ENCODE results near the gene LARP6.

Gene LARP6

DNA sequence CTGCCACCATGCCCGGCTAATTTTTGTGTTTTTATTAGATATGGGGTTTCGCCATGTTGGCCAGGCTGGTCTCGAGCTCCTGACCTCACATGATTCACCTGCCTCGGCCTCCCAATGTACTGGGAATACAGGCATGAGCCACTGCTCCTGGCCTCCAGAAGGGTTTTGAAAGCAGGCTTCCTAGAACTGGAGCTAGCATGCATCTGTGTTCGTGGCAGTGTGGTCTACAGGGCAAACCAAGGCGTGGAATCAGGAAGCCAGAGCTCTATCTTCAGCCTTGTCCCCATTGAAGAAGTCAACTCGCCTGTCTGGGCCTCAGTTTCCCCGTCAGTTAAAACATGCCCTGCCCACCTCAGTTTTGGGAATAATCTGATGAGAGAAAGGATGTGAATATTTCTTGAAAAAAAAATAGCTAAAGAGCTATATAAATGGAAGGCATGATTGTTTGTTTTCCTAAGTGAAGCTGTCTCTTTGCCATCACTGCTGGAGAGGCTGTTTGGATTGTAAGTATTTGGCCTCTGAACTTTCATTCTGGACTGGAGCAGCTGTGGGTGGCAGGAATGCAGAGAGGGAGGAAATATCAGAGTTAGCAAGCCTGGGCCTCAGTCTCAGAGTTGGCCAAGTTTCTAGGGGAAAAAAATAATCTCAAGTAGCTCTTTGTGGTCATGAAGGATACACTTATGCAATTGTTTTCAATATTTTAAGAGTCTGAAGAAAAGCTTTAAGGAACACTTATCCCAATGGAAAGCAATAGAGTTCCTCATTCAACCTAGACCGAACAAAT, 54.1 kb downstream of the LARP6 start:
- no peak for DNase-seq (ENCODE audit: extremely low read depth, insufficient read length)
- TF ChIP-seq, protein P1, sequence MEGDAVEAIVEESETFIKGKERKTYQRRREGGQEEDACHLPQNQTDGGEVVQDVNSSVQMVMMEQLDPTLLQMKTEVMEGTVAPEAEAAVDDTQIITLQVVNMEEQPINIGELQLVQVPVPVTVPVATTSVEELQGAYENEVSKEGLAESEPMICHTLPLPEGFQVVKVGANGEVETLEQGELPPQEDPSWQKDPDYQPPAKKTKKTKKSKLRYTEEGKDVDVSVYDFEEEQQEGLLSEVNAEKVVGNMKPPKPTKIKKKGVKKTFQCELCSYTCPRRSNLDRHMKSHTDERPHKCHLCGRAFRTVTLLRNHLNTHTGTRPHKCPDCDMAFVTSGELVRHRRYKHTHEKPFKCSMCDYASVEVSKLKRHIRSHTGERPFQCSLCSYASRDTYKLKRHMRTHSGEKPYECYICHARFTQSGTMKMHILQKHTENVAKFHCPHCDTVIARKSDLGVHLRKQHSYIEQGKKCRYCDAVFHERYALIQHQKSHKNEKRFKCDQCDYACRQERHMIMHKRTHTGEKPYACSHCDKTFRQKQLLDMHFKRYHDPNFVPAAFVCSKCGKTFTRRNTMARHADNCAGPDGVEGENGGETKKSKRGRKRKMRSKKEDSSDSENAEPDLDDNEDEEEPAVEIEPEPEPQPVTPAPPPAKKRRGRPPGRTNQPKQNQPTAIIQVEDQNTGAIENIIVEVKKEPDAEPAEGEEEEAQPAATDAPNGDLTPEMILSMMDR (IDR thresholded peaks at IDR 0.05; ENCODE audit: insufficient read depth, low read length, poor library complexity, severe bottlenecking) = no peak
- peaks cover 1% of the 10 kb centered on the region; the same call in 1 of the 2 replicates for H3K27me3 ChIP-seq (replicated peaks; ENCODE audit: control insufficient read depth, insufficient read depth, low read length)
- no peak overlapping the region for H3K4me3 ChIP-seq (replicated peaks; ENCODE audit: low read depth, low read length)
- H3K36me3 ChIP-seq (ENCODE audit: control insufficient read depth, insufficient read depth, low read length) = no peaks in the 10 kb centered on the region

DNA sequence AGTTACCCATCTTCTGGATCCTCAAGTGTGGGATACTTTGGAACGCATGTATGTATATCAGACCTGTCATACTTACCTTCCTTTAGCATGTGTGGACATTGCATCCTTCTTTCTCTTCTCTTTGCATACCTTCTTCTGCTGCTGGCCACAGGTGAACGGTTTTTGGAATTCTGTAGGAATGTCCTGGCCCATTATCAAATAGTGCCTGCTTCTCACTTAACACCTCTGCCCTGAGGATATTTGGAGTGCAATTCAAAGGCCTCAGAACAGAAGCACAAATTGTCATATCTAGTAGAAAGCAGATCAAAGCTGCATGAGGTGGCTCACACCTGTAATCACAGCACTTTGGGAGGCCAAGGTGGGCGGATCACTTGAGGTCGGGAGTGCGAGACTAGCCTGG, 56.5 kb downstream of the LARP6 start:
- H3K27me3 ChIP-seq (replicated peaks; ENCODE audit: control insufficient read depth, insufficient read depth, low read length) = peaks cover 1% of the 10 kb centered on the region; the same call in 1 of the 2 replicates
- H3K36me3 ChIP-seq (ENCODE audit: control insufficient read depth, insufficient read depth, low read length) = no peaks in the 10 kb centered on the region
- TF ChIP-seq, protein P1 (IDR thresholded peaks at IDR 0.05; ENCODE audit: insufficient read depth, low read length, poor library complexity, severe bottlenecking) = no peak
- H3K4me3 ChIP-seq (replicated peaks; ENCODE audit: low read depth, low read length) = no peak overlapping the region
- no peak for DNase-seq (ENCODE audit: extremely low read depth, insufficient read length)

DNA sequence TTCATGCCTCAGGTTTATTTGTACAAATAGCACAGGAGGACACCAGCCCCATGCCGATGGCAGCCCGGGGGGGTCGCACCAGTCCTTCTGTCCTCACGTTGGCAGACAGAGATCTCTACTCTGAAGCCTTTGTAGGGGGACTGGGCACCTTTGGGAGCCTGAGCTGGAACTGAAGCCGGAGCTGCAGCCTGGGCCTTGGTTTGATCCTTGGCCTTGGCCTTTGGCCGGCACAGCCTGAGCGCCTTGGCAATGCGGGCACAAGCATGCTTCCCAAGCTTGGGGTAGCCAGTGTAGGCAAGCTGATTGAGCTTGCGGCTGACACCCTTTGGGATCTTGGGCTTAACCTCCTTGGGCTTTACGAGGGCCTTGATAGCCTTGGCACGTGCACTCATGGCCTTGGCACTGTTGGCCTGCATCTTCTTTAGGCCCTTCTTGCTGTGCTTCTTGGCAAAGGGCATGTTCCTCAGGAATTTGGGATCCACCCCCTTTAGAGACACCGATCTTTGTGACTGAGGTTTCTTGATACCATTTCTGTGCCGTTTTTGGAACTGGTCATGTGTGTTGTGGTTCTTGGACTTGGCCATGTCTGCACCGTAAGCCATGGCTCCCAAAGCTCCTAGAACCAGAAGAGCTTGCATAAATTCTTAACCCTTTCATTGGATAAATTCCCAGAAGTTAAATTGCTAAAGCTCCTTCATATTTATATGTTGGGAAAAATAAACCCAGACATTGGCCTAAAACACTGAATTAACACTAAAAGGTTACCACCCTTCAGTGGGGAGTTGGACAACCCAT, 57.2 kb downstream of the LARP6 start:
- no peak for DNase-seq (ENCODE audit: extremely low read depth, insufficient read length)
- Histone ChIP-seq H3K36me3 (ENCODE audit: control insufficient read depth, insufficient read depth, low read length) (no peaks in the 10 kb centered on the region), H3K27me3 (replicated peaks; ENCODE audit: control insufficient read depth, insufficient read depth, low read length) (peaks cover 1% of the 10 kb centered on the region; the same call in 1 of the 2 replicates), H3K4me3 (replicated peaks; ENCODE audit: low read depth, low read length) (no peak overlapping the region)
- TF ChIP-seq, protein P1 (IDR thresholded peaks at IDR 0.05; ENCODE audit: insufficient read depth, low read length, poor library complexity, severe bottlenecking) = no peak

DNA sequence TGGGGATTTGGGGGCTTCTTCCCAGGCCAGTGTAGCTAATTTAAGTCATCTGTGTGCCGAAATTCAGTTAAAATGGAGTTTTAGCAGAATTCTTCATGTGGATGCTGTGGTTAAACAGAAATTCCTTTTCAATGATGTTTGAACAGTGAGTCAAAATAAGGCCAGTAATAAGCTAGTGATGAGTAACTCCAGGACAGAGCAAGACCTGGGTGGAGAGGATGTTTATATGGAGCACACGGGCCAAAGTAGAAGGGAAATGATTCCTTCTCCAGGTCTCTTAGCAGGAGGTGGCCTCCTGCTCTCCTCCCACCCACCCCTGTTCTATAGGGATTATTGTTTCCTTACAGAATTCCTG, 58.7 kb downstream of the LARP6 start:
- no peak overlapping the region for H3K4me3 ChIP-seq (replicated peaks; ENCODE audit: low read depth, low read length)
- DNase-seq (ENCODE audit: extremely low read depth, insufficient read length) = no peak
- H3K36me3 ChIP-seq (ENCODE audit: control insufficient read depth, insufficient read depth, low read length) = no peaks in the 10 kb centered on the region
- TF ChIP-seq, protein P1 (IDR thresholded peaks at IDR 0.05; ENCODE audit: insufficient read depth, low read length, poor library complexity, severe bottlenecking) = no peak
- H3K27me3 ChIP-seq (replicated peaks; ENCODE audit: control insufficient read depth, insufficient read depth, low read length) = peaks cover 1% of the 10 kb centered on the region; the same call in 1 of the 2 replicates

DNA sequence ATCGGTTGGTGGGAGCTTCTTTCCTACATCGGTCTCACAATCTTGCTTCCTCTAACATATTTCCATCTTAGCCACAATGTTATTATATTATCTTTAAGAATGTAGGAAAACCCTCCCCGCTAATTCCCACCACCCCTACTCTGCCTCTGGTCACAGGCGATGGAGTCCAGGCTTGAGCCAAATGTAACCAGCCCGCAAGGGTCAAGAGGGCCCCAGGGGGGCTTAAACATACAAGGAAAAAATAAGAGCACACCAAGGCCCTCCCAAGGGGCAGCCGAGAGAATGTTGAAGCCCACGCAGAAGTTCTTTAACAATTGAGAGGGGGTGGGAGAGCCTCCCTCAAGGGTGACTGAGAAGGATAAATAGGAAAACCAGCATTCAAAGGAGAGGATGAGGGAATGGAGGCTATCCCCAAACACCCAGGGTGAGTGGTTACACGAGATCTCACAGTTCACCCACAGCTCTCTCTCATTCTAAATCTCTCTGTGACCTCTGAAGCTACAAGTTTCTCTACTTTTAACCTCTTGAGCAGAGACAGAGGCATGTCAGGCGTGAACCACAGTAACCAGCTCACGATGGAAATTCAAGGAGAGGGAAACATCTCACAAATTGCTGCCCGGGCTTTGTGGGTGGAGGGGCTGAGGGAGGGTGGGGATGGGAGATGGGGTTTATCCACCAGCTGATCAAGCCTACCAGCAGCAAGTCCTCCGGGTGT, 59.2 kb downstream of the LARP6 start:
- peaks cover 1% of the 10 kb centered on the region; the same call in 1 of the 2 replicates for H3K27me3 ChIP-seq (replicated peaks; ENCODE audit: control insufficient read depth, insufficient read depth, low read length)
- no peak overlapping the region for H3K4me3 ChIP-seq (replicated peaks; ENCODE audit: low read depth, low read length)
- no peaks in the 10 kb centered on the region for H3K36me3 ChIP-seq (ENCODE audit: control insufficient read depth, insufficient read depth, low read length)
- no peak for DNase-seq (ENCODE audit: extremely low read depth, insufficient read length)
- TF ChIP-seq, protein P1 (IDR thresholded peaks at IDR 0.05; ENCODE audit: insufficient read depth, low read length, poor library complexity, severe bottlenecking) = no peak
